OCI-M2 (cell line): ENCODE measurements around the gene EML5.
"Not testable (repeated sequence)": the region's sequence is repeated elsewhere in the genome, so short reads cannot be mapped to it uniquely, and the experiment has no call there.

Experiments used
- DNase-seq: peaks from one replicate; lab custom pipeline; 2025; ENCODE audit not compliant: unreplicated experiment; lab: John Stamatoyannopoulos, UW

Gene EML5

DNA sequence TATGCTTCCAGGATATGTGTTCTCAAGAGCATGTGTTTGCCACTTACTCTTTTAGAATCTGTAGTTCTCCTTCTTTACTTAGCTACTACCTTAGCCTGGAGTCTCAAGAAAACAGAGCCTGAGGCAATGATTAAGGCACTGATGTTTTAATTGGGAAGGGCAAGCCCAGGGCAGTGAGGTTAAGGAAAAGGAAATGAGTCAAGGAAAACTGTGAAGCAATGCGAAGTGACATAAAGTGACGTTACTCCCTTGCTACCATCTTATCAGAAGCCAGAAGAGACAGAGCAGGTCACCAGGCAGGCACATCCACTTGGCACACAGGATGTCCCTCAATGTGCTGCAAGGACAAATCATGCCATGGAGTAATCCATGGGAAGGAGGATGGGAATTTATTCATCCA lies 11.3 kb upstream of the EML5 start:
- no peak for DNase-seq

DNA sequence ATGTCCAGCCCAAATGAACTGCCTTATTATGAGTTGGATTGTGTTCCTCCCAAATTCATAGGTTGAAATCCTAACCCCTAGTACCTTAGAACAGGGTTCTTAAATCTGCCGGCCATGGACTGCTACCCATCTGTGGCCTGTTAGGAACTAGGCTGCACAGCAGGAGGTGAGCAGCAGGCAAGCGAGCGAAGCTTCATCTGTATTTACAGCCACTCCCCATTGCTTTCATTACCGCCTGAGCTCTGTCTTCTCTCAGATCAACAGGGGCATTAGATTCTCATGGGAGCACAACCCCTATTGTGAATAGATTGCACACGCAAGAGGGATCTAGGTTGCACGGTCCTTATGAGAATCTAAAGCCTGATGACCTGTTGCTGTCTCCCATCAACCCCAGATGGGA lies 9.8 kb upstream of the EML5 start:
- DNase-seq = no peak

DNA sequence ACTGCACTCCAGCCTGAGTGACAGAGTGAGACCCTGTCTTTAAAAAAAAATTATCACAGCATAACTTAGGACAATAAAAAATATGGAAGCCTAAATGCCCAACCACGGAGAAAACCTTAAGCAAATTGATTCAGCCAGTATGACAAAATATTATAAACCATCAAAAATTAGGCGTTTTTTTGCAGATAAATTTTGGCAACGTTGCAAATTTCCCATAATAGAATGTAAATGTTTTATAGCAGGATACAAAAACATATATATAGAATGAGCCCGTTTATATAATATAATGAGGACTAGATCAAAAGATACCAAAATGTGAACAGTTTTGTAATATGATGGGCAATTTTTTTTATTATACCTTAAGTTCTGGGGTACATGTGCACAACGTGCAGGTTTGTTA lies 6.8 kb upstream of the EML5 start:
- no peak for DNase-seq

DNA sequence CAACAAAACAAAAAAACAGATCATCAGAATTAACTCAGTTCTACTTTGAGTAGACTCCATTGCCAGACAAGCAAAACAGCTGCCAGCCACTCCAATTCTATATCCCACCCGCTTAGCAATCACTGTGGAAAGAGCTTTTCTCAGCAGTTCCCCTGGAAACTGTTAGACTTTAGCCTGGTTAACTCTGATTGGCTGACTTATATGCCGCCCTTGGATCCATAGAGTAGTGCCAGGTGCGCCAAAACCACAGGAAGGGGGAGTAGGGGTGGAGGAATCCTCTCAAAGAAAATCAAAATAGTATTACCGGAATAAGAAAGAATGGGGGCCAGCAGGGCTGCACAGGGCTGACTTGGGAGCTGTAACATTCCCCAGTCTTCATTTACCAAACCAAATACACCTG lies 5.4 kb upstream of the EML5 start:
- no peak for DNase-seq

DNA sequence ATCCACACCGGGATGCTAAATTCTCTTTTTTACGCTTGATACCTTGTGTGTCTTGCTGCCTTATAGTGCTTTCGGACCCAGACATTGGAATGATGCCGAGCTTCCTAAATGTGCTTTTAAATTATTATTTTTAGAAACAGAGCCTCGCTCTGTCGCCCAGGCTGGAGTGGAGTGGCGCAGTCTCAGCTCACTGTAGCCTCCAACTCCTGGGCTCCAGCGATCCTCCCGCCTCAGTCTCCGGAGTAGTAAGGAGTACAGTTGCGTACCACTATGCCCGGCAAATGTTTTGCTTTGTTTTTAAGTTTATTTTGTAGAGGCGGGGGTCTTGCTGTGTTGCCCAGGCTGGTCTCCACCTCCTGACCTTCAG lies 489 bp upstream of the EML5 start:
- DNase-seq = no peak

DNA sequence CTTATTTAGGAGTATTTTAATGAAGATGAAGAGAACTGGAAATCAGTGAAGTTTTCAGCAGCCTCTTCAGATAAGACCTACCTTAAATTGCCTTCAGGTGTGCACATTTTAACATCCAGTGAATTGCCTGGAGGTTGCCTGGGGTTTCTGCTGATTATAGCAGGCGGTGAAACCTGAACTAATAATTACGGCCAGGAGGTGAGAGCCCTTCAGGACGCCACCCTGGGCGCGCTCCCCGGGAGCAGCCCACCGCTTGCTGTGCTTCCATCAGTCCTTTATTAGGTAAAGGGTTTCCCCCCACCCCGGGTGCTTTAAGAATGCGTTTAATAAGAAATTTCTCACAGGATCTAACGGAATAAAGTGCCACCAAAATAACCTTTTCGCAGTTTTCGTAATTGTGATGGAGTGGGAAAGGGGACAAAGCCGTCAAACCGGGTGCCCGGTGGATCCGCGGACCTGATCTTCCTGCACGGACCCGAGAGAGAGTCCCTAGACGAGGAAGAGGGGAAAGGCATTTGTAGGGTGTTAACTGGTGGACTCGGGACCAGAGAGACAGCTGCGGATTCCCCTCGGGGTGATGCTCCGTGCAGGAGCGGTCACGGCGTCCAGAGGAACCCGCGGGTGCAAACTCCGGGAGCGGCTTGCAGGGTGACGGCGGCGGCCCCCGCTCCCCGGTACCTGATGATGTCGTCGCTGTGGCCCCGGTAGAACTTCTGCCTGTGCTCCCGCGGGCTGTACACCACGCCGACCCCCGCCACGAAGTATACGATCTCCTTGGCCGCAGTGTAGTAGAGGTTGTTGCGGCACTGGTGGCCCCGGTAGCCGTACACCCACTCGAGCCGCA lies 902 bp downstream of the EML5 start:
- no peak for DNase-seq

DNA sequence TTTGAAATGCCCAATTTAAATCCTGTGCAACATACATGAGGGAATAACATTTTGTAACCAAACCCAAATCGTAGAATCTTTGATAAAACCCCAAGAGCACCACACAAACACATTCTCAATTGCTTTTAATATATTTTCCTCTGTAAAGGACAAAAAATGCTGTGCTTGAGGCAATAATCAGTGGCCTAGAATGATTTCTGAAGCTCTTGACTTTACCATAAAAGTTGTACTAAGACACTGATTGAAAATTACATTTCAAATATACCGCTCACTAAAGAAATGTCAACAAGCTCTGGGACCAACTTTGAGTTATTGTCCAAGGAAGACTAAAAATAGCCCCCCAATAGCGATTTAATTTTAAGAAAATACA lies 1.5 kb downstream of the EML5 start:
- no peak for DNase-seq

DNA sequence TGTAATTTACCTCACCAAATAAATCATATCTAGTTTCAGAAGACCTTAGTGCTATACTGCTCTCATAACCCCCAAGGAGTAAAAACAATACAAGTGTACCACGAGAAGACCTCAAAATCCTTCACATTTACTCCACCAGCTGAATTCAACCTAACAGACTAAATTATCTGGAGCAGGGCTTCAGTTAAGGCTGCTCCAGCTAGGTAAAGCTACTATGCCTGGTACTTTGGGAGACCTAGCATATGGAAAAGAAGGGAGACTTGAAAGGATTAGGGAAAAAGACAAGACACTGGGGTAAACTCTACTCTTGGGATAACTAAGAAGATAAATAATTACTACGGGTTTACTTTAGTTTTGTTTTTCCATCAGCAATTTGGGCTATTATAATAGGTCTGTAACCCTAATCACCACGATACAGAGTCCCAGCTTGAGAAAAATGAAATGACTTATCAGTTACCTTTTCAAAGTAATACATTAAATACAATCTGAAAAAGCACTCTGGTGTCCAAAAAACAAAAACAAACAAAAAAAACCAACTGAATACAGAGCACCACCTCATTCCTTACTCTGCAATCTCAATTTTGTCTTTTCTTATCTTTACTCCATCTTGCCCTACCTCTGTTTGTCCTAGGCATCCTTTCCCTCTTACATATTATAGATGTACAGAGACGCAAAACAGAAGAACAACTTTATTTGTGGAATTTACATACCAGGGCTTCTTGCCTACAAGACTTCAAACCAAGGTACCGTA lies 2.1 kb downstream of the EML5 start:
- no peak for DNase-seq

DNA sequence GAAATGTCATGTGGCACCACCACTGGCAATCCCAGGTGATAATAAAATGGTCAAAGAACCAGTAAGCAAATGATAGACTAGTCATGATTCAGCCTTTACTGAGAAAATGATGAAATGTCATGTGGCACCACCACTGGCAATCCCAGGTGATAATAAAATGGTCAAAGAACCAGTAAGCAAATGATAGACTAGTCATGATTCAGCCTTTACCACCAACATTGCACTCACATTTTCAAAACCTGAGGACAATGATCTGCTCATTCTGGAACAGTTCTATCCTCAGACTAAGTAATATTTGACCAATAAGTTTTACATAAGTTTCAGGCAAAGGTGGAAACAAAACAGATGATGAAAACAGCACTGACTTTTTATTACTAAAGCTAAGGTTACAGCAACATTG lies 3.2 kb downstream of the EML5 start:
- DNase-seq = not testable (repeated sequence)

DNA sequence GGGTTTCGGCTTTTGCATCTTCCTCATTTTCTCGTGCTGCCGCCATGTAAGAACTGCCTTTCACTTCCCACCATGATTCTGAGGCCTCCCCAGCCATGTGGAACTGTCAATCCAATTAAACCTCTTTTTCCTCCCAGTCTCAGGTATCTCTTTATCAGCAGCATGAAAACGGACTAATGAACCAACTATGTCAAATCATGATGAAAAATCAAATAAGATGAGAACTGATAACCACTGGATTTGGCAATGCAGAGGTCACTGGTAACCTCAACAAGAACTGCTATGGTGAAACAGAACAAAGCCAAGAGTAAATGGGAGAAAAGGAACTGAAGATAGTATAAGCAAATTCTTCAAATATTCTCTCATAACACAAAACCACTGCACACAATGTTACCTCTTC lies 6.0 kb downstream of the EML5 start:
- DNase-seq = no peak

DNA sequence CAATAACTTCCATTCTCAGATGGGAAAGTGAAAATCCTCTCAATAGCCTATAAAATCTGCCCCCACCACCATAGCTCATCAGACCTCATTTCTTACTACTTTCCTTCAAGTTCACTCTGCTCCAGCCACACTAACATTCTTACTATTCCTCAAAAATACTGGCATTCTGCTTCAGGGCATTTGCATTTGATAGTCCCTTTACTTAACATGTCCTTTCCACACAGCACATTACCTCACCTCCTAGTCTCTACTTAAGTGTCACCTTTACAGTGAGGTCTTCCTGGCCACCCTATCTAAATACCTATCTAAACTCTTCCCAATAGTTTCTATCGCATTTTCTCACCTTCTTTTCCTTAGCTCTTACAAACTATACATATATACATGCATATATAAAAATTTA lies 6.8 kb downstream of the EML5 start:
- no peak for DNase-seq

DNA sequence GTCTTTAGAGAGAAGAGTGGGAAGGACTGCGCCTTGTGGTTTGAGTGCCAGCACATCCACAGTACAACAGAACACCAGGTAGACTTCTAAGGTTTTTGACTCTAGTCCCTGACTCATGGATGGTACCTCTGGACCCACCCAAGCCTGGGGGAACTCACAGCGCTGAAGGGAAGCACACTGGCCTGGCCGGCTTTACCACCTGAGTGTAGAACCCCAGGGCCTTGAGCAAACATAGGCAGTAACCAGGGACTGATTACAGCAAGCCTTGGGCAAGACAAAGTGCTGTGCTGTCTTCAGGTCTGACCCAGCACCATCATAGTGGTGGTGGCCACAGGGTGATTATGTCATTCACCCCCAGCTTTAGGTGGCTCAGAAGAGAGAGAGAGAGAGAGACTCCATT lies 17.2 kb downstream of the EML5 start:
- DNase-seq = no peak

DNA sequence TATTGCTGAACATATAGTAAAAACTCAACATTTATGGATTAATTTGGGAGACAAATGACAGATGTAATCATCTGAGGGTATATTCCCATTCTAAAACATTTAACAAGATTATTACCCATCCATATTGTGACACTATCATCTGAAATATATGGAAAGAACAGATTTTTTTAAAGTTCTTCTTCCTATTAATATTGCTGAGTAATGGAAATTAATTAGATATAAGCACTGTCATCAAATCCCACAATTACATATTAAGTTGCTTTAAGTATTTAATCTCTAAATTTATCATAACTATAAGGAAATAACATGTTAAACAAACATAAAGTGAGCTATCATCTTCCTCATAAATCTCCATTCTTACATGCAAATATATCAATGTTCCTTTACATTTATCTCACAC lies 22.0 kb downstream of the EML5 start:
- DNase-seq = no peak

DNA sequence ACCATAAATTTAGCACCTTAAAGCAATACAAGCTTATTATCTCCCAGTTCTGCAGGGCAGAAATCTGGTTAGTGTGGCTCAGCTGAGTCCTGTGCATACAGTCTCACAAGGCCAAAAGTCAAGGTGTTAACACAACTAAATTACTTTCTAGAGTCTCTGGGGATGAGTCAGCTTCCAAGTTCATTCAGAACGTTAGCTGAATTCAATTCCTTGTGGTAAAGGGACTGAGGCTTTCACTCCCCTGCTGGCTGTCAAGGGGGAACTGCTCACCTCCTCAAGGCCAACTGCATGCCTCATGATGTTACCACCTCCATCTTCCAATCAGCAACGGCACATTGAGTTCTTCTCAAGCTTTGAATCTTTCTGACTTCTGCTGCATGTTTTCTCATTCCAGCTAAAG lies 27.6 kb downstream of the EML5 start:
- no peak for DNase-seq

DNA sequence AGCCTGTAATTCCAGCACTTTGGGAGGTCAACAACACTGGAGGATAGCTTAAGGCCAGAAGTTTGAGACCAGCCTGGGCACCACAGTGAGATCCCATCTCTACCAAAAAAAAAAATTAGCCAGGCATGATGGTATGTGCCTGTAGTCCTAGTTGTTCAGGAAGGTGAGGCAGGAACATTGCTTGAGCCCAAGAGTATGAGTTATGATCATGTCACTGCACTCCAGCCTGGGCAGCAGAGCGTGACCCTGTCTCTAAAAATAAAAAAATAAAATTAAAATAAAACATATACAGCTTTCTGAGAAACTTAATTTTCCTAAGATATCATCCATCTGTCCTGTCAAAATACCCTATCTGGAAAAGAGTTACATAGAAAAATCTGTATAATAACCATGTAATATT lies 38.9 kb downstream of the EML5 start:
- DNase-seq = no peak

DNA sequence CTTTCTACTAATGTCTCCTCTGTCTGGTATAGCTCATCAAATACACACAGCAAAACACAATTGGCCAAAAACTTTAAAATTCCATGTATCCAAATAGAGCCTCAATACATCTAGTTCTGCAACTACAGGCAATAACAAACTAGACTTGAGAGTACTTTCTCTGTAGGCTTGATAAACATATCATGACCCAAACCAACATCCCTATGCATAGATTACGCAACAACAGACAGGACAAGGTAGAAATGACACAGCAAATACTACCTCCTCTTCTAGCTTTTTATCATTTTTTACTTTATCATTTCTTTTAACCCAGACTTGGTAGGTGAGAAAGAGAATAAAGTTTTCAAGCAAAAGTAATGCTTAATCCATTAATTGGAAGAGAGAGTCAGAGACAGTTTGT lies 41.8 kb downstream of the EML5 start:
- no peak for DNase-seq

DNA sequence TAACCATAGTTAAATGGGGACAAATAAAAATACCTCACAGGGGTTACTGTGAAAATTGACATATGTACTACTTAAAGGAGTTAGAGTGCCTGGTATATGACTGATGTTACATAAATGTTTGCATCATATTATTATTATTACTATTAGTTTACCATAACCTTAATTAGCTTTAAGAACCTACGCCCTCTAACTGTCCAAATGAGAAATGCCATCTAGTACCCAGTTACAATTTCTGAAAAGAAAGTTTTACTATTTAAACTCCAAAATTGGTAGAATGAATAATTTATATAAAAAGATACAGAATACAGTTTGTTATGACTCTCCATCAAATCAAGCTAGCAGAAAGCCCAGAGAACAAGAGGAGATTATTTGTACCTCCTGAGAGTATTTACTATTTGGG lies 42.3 kb downstream of the EML5 start:
- no peak for DNase-seq

DNA sequence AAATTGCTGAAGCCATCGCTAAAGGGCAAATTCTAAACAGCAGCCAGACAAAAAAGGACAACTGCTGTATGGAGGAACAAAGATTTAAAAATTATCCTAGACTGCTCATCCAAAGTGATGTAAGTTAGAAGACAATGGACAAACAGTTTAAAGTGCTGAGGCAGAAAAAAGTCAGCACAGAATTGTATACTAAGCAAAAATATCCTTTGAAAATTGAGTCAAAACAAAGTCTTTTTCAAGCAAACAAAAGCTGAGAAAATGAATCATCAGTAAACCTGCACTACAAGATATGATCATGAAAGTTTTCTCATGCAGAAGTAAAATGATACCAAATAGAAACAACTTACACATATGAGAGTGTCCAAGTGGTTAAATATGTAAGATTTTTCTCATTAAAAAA lies 43.6 kb downstream of the EML5 start:
- DNase-seq = no peak

DNA sequence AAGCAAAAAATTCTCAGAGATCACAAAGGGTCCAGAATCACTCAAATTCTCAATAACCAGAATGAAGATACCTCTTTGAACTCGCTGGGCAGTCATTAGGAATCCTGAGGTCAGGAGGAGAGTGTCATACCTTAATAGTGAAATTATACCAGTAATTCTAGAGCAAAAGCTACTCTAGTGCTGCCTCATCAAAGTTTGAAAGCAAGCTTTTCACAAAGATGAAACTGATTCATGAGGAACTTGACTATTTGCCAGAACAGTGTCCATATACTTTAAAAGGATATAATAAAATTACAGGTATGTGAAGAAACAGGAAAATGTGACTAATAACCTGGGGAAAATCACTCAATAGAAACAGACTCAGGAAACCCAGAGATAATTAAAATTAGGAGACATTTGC lies 44.5 kb downstream of the EML5 start:
- DNase-seq = no peak

DNA sequence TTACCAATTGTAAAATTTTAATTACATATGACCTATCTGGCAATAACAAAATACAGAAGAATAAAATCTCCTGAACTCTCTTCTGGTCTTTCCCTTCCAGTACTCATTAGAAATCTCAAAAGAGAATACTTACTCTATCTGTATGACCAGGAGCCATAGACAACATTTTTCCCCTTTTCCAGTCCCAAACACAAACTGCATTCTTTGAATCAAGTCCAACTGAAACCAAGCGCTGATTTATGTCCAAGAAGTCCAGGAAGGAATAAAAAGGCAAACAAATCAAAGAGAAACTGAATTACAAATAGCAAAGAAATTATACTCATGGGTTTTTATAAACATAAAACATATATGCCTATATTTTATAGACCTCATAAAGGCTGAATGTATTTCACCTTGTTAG lies 46.7 kb downstream of the EML5 start:
- DNase-seq = no peak

DNA sequence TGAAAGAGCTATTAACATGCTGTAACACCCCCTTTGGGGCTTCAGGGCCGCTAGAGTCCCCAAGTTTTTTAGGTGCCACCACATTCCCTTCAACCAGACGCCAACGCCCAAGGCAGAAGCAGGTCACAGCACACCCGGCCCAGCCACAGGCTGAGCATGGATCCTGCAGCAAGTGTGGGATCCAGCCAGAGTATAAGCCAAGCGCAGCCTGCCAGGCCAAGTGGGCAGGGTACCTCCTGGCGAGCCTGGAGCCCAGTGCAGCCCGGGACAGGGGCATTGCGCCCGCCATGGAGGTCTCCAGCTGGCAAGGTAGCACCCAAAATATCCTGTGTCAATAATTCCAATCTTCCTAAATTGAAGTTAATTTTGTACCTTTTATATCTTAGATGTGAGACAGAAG lies 55.5 kb downstream of the EML5 start:
- DNase-seq = no peak

DNA sequence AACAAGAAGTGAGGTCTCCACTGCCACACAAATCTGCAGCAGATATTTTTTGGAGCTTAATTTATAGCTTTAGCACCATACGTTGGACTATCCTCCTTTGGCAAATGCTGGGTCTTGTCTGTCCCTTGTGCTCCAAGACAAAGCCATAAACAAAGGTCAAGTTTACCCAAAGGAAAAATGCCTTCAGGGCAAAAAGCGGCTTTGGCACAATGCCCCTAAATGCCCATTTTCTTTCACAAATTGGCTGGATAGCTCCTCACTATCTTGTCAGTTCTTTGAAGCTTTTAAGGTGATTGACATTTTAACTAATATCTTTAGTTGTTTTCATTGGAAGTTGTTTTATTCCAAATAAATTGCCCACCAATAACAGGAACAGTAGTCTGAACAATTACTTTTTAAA lies 59.6 kb downstream of the EML5 start:
- no peak for DNase-seq

DNA sequence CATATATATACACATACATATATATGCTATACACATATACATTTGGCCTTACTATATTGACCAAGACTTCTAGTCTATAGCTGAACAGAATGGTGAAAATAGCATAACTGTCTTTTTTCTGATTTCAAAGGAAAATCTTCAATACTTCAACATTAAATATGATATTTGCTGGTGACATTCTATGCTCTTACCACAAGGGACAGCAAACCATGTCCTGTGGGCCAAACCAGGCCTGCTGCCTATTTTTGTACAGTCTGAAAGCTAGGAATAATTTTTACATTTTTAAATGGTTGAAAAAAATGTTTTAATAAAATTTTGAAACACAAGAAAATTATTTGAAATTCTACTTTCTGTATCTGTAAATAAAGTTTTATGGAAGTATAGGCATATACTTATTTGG lies 63.6 kb downstream of the EML5 start:
- DNase-seq = no peak
